GM19324 (cell line): Measurements from ENCODE around the gene ADGRE1.

ENCODE experiments used
- ATAC-seq: cut with Tn5 transposase; IDR thresholded peaks from one replicate; pipeline ENCODE4 v1.9.1; 2021; ENCODE audit warnings: mild to moderate bottlenecking, moderate library complexity; ENCODE audit not compliant: unreplicated experiment, low FRiP score

Gene ADGRE1

GRCh38 chr19:6873708-6874431, 13.5 kb upstream of the ADGRE1 start:
- ATAC-seq, result no peak

- ATAC-seq, result no peak
Observed at GRCh38 chr19:6875218-6875617, 12.2 kb upstream of the ADGRE1 start.

- no peak for ATAC-seq
Observed at GRCh38 chr19:6876748-6877147, 10.6 kb upstream of the ADGRE1 start.

- no peak for ATAC-seq
Observed at GRCh38 chr19:6877766-6878165, 9.6 kb upstream of the ADGRE1 start.

GRCh38 chr19:6886277-6886897, 992 bp upstream of the ADGRE1 start:
- no peak for ATAC-seq

GRCh38 chr19:6888967-6889366, 1.6 kb downstream of the ADGRE1 start:
- ATAC-seq, result no peak

GRCh38 chr19:6890401-6890913, 3.1 kb downstream of the ADGRE1 start:
- no peak for ATAC-seq

- ATAC-seq, result no peak
Observed at GRCh38 chr19:6890938-6891337, 3.6 kb downstream of the ADGRE1 start.

- ATAC-seq, result no peak
Observed at GRCh38 chr19:6891761-6892385, 4.5 kb downstream of the ADGRE1 start.

GRCh38 chr19:6894313-6894712, 6.9 kb downstream of the ADGRE1 start:
- no peak for ATAC-seq

- no peak for ATAC-seq
Observed at GRCh38 chr19:6903446-6903845, 16.1 kb downstream of the ADGRE1 start.

GRCh38 chr19:6906559-6907060, 19.2 kb downstream of the ADGRE1 start:
- ATAC-seq, result no peak

- no peak for ATAC-seq
Observed at GRCh38 chr19:6911523-6911922, 24.1 kb downstream of the ADGRE1 start.

GRCh38 chr19:6914321-6914720, 26.9 kb downstream of the ADGRE1 start:
- ATAC-seq, result no peak

GRCh38 chr19:6916952-6917351, 29.6 kb downstream of the ADGRE1 start:
- ATAC-seq, result no peak

- no peak for ATAC-seq
Observed at GRCh38 chr19:6925386-6925785, 38.0 kb downstream of the ADGRE1 start.

- ATAC-seq, result no peak
Observed at GRCh38 chr19:6925801-6926751, 38.7 kb downstream of the ADGRE1 start.

GRCh38 chr19:6930190-6930589, 42.8 kb downstream of the ADGRE1 start:
- ATAC-seq, result no peak

GRCh38 chr19:6935069-6935468, 47.7 kb downstream of the ADGRE1 start:
- ATAC-seq, result no peak

GRCh38 chr19:6935618-6936017, 48.2 kb downstream of the ADGRE1 start:
- no peak for ATAC-seq
